Keratinocyte (primary cell): Measurements from ENCODE around the gene FAM25G. TPM values are rescaled to one million over a fixed set of nuclear protein-coding genes. Genes with fewer than 3 reads are reported as not detected.

ENCODE experiments used
- DNase-seq: peaks from one replicate; pipeline ENCODE4 v3.0.0-alpha.2; 2011; ENCODE audit warnings: low read depth, missing footprints, low spot score
- FAIRE-seq: peaks from 2 replicates; lab custom pipeline; 2011; peaks lifted over from hg19 to GRCh38; lab: Jason Lieb, UNC
- H2AFZ ChIP-seq: 2 replicates; pipeline ENCODE4 v1.6.0; 2012; ENCODE audit warnings: low read length, control low read depth, inconsistent platforms; ENCODE audit not compliant: control insufficient read depth
- H3K27ac ChIP-seq: 2 replicates; pipeline ENCODE4 v1.5.1; 2011; ENCODE audit warnings: low read length; ENCODE audit not compliant: control insufficient read depth, insufficient read depth
- H3K27me3 ChIP-seq: 3 replicates; pipeline ENCODE4 v1.6.0; 2011; ENCODE audit warnings: low read length; ENCODE audit not compliant: control insufficient read depth, insufficient read depth; ENCODE audit errors: extremely low read depth
- H3K36me3 ChIP-seq, 2 experiments: 2 replicates in 1 of 2; 3 replicates in 1 of 2; pipeline ENCODE4 v1.5.1; 2011; ENCODE audit warnings: low read length in 2 of 2, mild to moderate bottlenecking in 1 of 2; ENCODE audit not compliant: control insufficient read depth in 2 of 2, insufficient read depth in 2 of 2; ENCODE audit errors: extremely low read depth in 1 of 2
- H3K4me1 ChIP-seq: 3 replicates; pipeline ENCODE4 v1.5.1; 2011; ENCODE audit warnings: low read length; ENCODE audit not compliant: control insufficient read depth, insufficient read depth; ENCODE audit errors: extremely low read depth
- H3K4me2 ChIP-seq: 3 replicates; pipeline ENCODE4 v1.6.0; 2011; ENCODE audit warnings: low read depth, low read length; ENCODE audit not compliant: control insufficient read depth, insufficient read depth; ENCODE audit errors: extremely low read depth
- H3K4me3 ChIP-seq, 3 experiments: fragments of 200-600 bp in 1 of 3; sonication (generic) in 1 of 3; 2 replicates in 2 of 3; 3 replicates in 1 of 3; pipeline ENCODE4 v1.5.1; 2011 to 2016; ENCODE audit warnings: low read length in 3 of 3, mild to moderate bottlenecking in 3 of 3, control low read depth in 2 of 3, inconsistent platforms in 1 of 3, low read depth in 1 of 3, mixed read lengths in 1 of 3, mixed run types in 1 of 3, moderate library complexity in 1 of 3; ENCODE audit not compliant: control insufficient read depth in 2 of 3, insufficient read depth in 2 of 3; ENCODE audit errors: extremely low read depth in 1 of 3
- H3K79me2 ChIP-seq: 2 replicates; pipeline ENCODE4 v1.6.0; 2012; ENCODE audit warnings: low read length; ENCODE audit not compliant: control insufficient read depth, insufficient read depth
- H3K9ac ChIP-seq: 3 replicates; pipeline ENCODE4 v1.6.0; 2011; ENCODE audit warnings: low read length; ENCODE audit not compliant: control insufficient read depth, insufficient read depth; ENCODE audit errors: extremely low read depth
- H3K9me1 ChIP-seq: 3 replicates; pipeline ENCODE4 v1.6.0; 2011; ENCODE audit warnings: low read length; ENCODE audit not compliant: control insufficient read depth, insufficient read depth; ENCODE audit errors: extremely low read depth
- H3K9me3 ChIP-seq: 2 replicates; pipeline ENCODE4 v1.5.1; 2012; ENCODE audit warnings: low read depth, low read length; ENCODE audit not compliant: control insufficient read depth
- H4K20me1 ChIP-seq: 3 replicates; pipeline ENCODE4 v1.6.0; 2011; ENCODE audit warnings: low read length; ENCODE audit not compliant: control insufficient read depth, insufficient read depth; ENCODE audit errors: extremely low read depth
- CTCF ChIP-seq, 3 experiments: IDR thresholded peaks in 1 of 3; conservative IDR thresholded peaks in 1 of 3; optimal IDR thresholded peaks in 1 of 3; 2 replicates in 2 of 3; 3 replicates in 1 of 3; pipeline versions ENCODE3 to v1.5.1; 2011; ENCODE audit warnings: low read length in 3 of 3, mild to moderate bottlenecking in 3 of 3, moderate library complexity in 2 of 3, control low read depth in 1 of 3, inconsistent platforms in 1 of 3; ENCODE audit not compliant: insufficient read depth in 2 of 3; ENCODE audit errors: extremely low read depth in 1 of 3
- EZH2 ChIP-seq: IDR thresholded peaks from one replicate; pipeline ENCODE4 v1.6.1; 2012; ENCODE audit warnings: inconsistent platforms, mild to moderate bottlenecking, low read length, moderate library complexity
- dilution Hi-C: fragments of 300-500 bp; cut with MboI; formaldehyde crosslinking; loops from one replicate; pipeline ENCODE4 v1.7.0; 2020; ENCODE audit warnings: low sequenced_read_pairs; ENCODE audit not compliant: extremely low pct_ligation_motif_present
- polyA plus RNA-seq, 5 experiments: library from polyadenylated mRNA; depleted of rRNA in 3 of 5; stranded (reverse) in 3 of 5; stranded (forward) in 1 of 5; unstranded in 1 of 5; fragments of >200 nt; gene quantifications; 1 replicate in 1 of 5; 2 replicates in 3 of 5; 3 replicates in 1 of 5; pipeline versions ENCODE4 v1.2.1 to v1.2.3, GENCODE V29; 2011 to 2012; ENCODE audit warnings: missing spikeins in 2 of 5, low read depth in 1 of 5, low replicate concordance in 1 of 5

Gene FAM25G
- polyA plus RNA-seq, 1 donor (not counting 4 experiments of a cell fraction or from before 2014, with no cell fraction given): 10.6 TPM

GRCh38 chr10:47451998-47452494, 39.5 kb downstream of the FAM25G start:
- Histone ChIP-seq H3K4me3 (no peak overlapping the region), H2AFZ (no peak overlapping the region), H3K9me1 (no peaks in the 10 kb centered on the region), H4K20me1 (no peaks in the 10 kb centered on the region), H3K4me2 (no peak overlapping the region), H3K9me3 (no peaks in the 10 kb centered on the region), H3K27ac (no peak overlapping the region), H3K27me3 (peaks cover 9% of the 10 kb centered on the region), H3K36me3 (no peaks in the 10 kb centered on the region), H3K9ac (no peak overlapping the region), H3K4me1 (no peaks in the 10 kb centered on the region), H3K79me2 (no peaks in the 10 kb centered on the region)
- FAIRE-seq (no peak), DNase-seq (no peak)
- no peak for TF ChIP-seq CTCF (optimal IDR thresholded peaks at IDR 0.05 in 1 of 3, IDR thresholded peaks at IDR 0.05 in 1 of 3, conservative IDR thresholded peaks at IDR 0.05 in 1 of 3; ENCODE audit: extremely low read depth in 1 of 3, insufficient read depth in 2 of 3, low read length in 3 of 3)
- no peak for TF ChIP-seq EZH2
- dilution Hi-C loops: no loop called here

- dilution Hi-C loops: no loop called here
- H2AFZ ChIP-seq: no peak overlapping the region
- peaks cover 9% of the 10 kb centered on the region for H3K27me3 ChIP-seq
- FAIRE-seq (no peak), DNase-seq (no peak)
- no peaks in the 10 kb centered on the region for H3K9me1 ChIP-seq
- no peaks in the 10 kb centered on the region for H4K20me1 ChIP-seq
- no peaks in the 10 kb centered on the region for H3K4me1 ChIP-seq
- H3K9me3 ChIP-seq: peaks cover under 1% of the 10 kb centered on the region
- no peak overlapping the region for H3K27ac ChIP-seq
- no peak overlapping the region for H3K4me3 ChIP-seq
- H3K9ac ChIP-seq: no peak overlapping the region
- no peaks in the 10 kb centered on the region for H3K36me3 ChIP-seq
- H3K79me2 ChIP-seq: no peaks in the 10 kb centered on the region
- H3K4me2 ChIP-seq: no peak overlapping the region
- TF ChIP-seq EZH2 (no peak), CTCF (optimal IDR thresholded peaks at IDR 0.05 in 1 of 3, IDR thresholded peaks at IDR 0.05 in 1 of 3, conservative IDR thresholded peaks at IDR 0.05 in 1 of 3; ENCODE audit: extremely low read depth in 1 of 3, insufficient read depth in 2 of 3, low read length in 3 of 3) (no peak)
These were observed 40.1 kb downstream of the FAM25G start for GRCh38 chr10:47451273-47451997.
